WTC11 (cell line): ENCODE measurements around the gene INHA. TPM values are rescaled to one million over a fixed set of nuclear protein-coding genes. Genes with fewer than 3 reads are reported as not detected.
A peak's percentile ranks its signal among the peaks of the same experiment; 100 is the strongest.

Source experiments
- ATAC-seq: fragments of 200-7000 bp; cut with Tn5 transposase; 2 replicates; pipeline ENCODE4 v1.10.0; 2021; ENCODE audit warnings: mild to moderate bottlenecking, moderate library complexity
- CTCF ChIA-PET: fragments of 300-600 bp; sonication (Branson Sonifier 250); formaldehyde crosslinking; loops from one replicate; lab custom pipeline; 2021; ENCODE audit warnings: antibody characterized with exemption; lab: Charles Lee
- POLR2A ChIA-PET: fragments of 350-600 bp; sonication (Branson Sonifier 250); formaldehyde crosslinking; loops from one replicate; lab custom pipeline; 2021; ENCODE audit warnings: antibody characterized with exemption; lab: Charles Lee
- DNase-seq: peaks from one replicate; pipeline ENCODE4 v3.0.0; 2021; ENCODE audit warnings: low spot score
- H3K27ac Mint-ChIP-seq: 2 replicates; pipeline ENCODE4 v1.8.0; 2021; ENCODE audit warnings: mixed read lengths
- H3K27me3 Mint-ChIP-seq: 2 replicates; pipeline ENCODE4 v1.8.0; 2021; ENCODE audit warnings: low read depth, mild to moderate bottlenecking, moderate library complexity, mixed read lengths
- H3K36me3 Mint-ChIP-seq: 2 replicates; pipeline ENCODE4 v1.8.0; 2021; ENCODE audit warnings: mixed read lengths
- H3K4me1 Mint-ChIP-seq: 2 replicates; pipeline ENCODE4 v1.8.0; 2022; ENCODE audit warnings: mixed read lengths
- H3K4me3 Mint-ChIP-seq: 2 replicates; pipeline ENCODE4 v1.8.0; 2021; ENCODE audit warnings: mild to moderate bottlenecking, moderate library complexity, mixed read lengths
- H3K9me3 Mint-ChIP-seq: 2 replicates; pipeline ENCODE4 v1.8.0; 2021; ENCODE audit warnings: mixed read lengths
- AR ChIP-seq: fragments of 250-450 bp; sonication (Bioruptor Pico); IDR thresholded peaks from 2 replicates; pipeline ENCODE4 v1.9.0; 2021; ENCODE audit warnings: mild to moderate bottlenecking
- ATF2 ChIP-seq: sonication (generic); formaldehyde crosslinking; IDR thresholded peaks from 2 replicates; pipeline ENCODE4 v1.8.1; 2022; ENCODE audit warnings: low read depth, missing genetic modification reagents, borderline replicate concordance
- CTCF ChIP-seq: fragments of 200-600 bp; IDR thresholded peaks from 2 replicates; pipeline ENCODE4 v1.8.0; 2022; ENCODE audit warnings: antibody characterized with exemption
- ELF4 ChIP-seq: sonication (generic); formaldehyde crosslinking; IDR thresholded peaks from 2 replicates; pipeline ENCODE4 v1.8.1; 2022; ENCODE audit warnings: low read depth, mild to moderate bottlenecking, moderate library complexity, missing genetic modification reagents
- ESRRA ChIP-seq: sonication (generic); formaldehyde crosslinking; IDR thresholded peaks from 2 replicates; pipeline ENCODE4 v1.8.1; 2022; ENCODE audit warnings: mild to moderate bottlenecking, missing genetic modification reagents, borderline replicate concordance
- FOXK1 ChIP-seq: sonication (generic); formaldehyde crosslinking; IDR thresholded peaks from 2 replicates; pipeline ENCODE4 v1.8.0; 2022; ENCODE audit warnings: mild to moderate bottlenecking, moderate library complexity, missing genetic modification reagents
- GABPB1 ChIP-seq: sonication (generic); formaldehyde crosslinking; IDR thresholded peaks from 2 replicates; pipeline ENCODE4 v1.8.1; 2023; ENCODE audit warnings: mild to moderate bottlenecking, missing genetic modification reagents
- GRHL2 ChIP-seq: fragments of 250-450 bp; sonication (Bioruptor Pico); IDR thresholded peaks from 2 replicates; pipeline ENCODE4 v1.8.0; 2022; ENCODE audit warnings: mild to moderate bottlenecking, moderate library complexity; ENCODE audit not compliant: insufficient replicate concordance, severe bottlenecking
- GTF2I ChIP-seq: fragments of 250-450 bp; sonication (Bioruptor Pico); conservative IDR thresholded peaks from 2 replicates; pipeline ENCODE4 v1.4.0; 2021; ENCODE audit warnings: mild to moderate bottlenecking
- NR1H2 ChIP-seq: sonication (generic); formaldehyde crosslinking; IDR thresholded peaks from 2 replicates; pipeline ENCODE4 v1.9.0; 2021; ENCODE audit warnings: mild to moderate bottlenecking, moderate library complexity, missing genetic modification reagents
- PRRX2 ChIP-seq: fragments of 250-450 bp; sonication (Bioruptor Pico); IDR thresholded peaks from 2 replicates; pipeline ENCODE4 v1.8.0; 2021; ENCODE audit warnings: mild to moderate bottlenecking
- RORB ChIP-seq: fragments of 250-450 bp; sonication (Bioruptor Pico); IDR thresholded peaks from 2 replicates; pipeline ENCODE4 v1.9.0; 2021; ENCODE audit warnings: mild to moderate bottlenecking
- TCF7 ChIP-seq: sonication (generic); formaldehyde crosslinking; IDR thresholded peaks from 2 replicates; pipeline ENCODE4 v1.8.0; 2022; ENCODE audit warnings: mild to moderate bottlenecking, low read depth, missing genetic modification reagents, moderate library complexity
- TP53 ChIP-seq: sonication (generic); formaldehyde crosslinking; IDR thresholded peaks from 2 replicates; pipeline ENCODE4 v1.8.1; 2023; ENCODE audit warnings: mild to moderate bottlenecking, missing genetic modification reagents
- USF2 ChIP-seq: sonication (generic); formaldehyde crosslinking; IDR thresholded peaks from 2 replicates; pipeline ENCODE4 v1.8.1; 2023; ENCODE audit warnings: mild to moderate bottlenecking, missing genetic modification reagents, moderate library complexity
- ZBTB43 ChIP-seq: sonication (generic); formaldehyde crosslinking; IDR thresholded peaks from 2 replicates; pipeline ENCODE4 v1.8.1; 2023; ENCODE audit warnings: mild to moderate bottlenecking, missing genetic modification reagents
- ZNF121 ChIP-seq: sonication (generic); formaldehyde crosslinking; IDR thresholded peaks from 2 replicates; pipeline ENCODE4 v1.8.0; 2023; ENCODE audit warnings: missing genetic modification reagents
- ZNF138 ChIP-seq: sonication (generic); formaldehyde crosslinking; conservative IDR thresholded peaks from 2 replicates; pipeline ENCODE4 v1.8.1; 2022; ENCODE audit warnings: mild to moderate bottlenecking, moderate library complexity, missing genetic modification reagents
- ZNF219 ChIP-seq: sonication (generic); formaldehyde crosslinking; IDR thresholded peaks from 2 replicates; pipeline ENCODE4 v1.8.0; 2023; ENCODE audit warnings: missing genetic modification reagents, mild to moderate bottlenecking, borderline replicate concordance
- ZNF232 ChIP-seq: sonication (generic); formaldehyde crosslinking; IDR thresholded peaks from 2 replicates; pipeline ENCODE4 v1.8.0; 2022; ENCODE audit warnings: mild to moderate bottlenecking, missing genetic modification reagents
- ZNF396 ChIP-seq: fragments of 250-450 bp; sonication (Bioruptor Pico); IDR thresholded peaks from 2 replicates; pipeline ENCODE4 v1.8.0; 2021; ENCODE audit warnings: mild to moderate bottlenecking, moderate library complexity, borderline replicate concordance
- ZNF671 ChIP-seq: fragments of 250-450 bp; sonication (Bioruptor Pico); IDR thresholded peaks from 2 replicates; pipeline ENCODE4 v1.8.0; 2021; ENCODE audit warnings: mild to moderate bottlenecking
- total RNA-seq: library from RNA; stranded (reverse); gene quantifications from 3 replicates; pipeline ENCODE4 v1.2.3, GENCODE V29; 2021

The INHA gene
- total RNA-seq, 1 experiment from 2014 or later, result 1.4 TPM

GRCh38 chr2:219611306-219611705 lies 39.2 kb downstream of the INHA start:
- ChIA-PET POLR2A (no interaction called here), CTCF (no interaction called here)

GRCh38 chr2:219611866-219612576 lies 39.9 kb downstream of the INHA start:
- DNase-seq, result no peak
- no peak for ATAC-seq
- CTCF ChIA-PET, result no interaction called here
- POLR2A ChIA-PET, result no interaction called here
- Mint-ChIP-seq H3K27ac (peak overlapping the region; percentile 89; the same call in 1 of the 2 replicates), H3K4me3 (no peak overlapping the region)
- TF ChIP-seq USF2 (CRISPR knock-in tag) (no peak), ZNF219 (CRISPR knock-in tag) (no peak), ZNF138 (CRISPR knock-in tag) (no peak), RORB (CRISPR knock-in tag) (no peak), GABPB1 (CRISPR knock-in tag) (no peak), NR1H2 (CRISPR knock-in tag) (no peak), ZNF671 (CRISPR knock-in tag) (no peak), ATF2 (no peak), ZNF121 (CRISPR knock-in tag) (no peak), ZBTB43 (CRISPR knock-in tag) (no peak), TP53 (no peak), ZNF232 (CRISPR knock-in tag) (no peak), PRRX2 (CRISPR knock-in tag) (no peak), CTCF (no peak), GTF2I (no peak), TCF7 (CRISPR knock-in tag) (no peak)
- TF ChIP-seq, all 79 proteins: peak for 0
- Mint-ChIP-seq H3K27me3 (no peaks in the 10 kb centered on the region), H3K9me3 (no peaks in the 10 kb centered on the region), H3K4me1 (no peaks in the 10 kb centered on the region), H3K36me3 (peaks cover 14% of the 10 kb centered on the region)

More at GRCh38 chr2:219611306-219611705, 39.2 kb downstream of the INHA start:
- Mint-ChIP-seq H3K27me3 (no peaks in the 10 kb centered on the region), H3K4me3 (no peak overlapping the region), H3K27ac (no peak overlapping the region; the same call in 1 of the 2 replicates), H3K9me3 (no peaks in the 10 kb centered on the region), H3K36me3 (peaks cover 16% of the 10 kb centered on the region), H3K4me1 (no peaks in the 10 kb centered on the region)
- ATAC-seq, result no peak
- TF ChIP-seq ELF4 (CRISPR knock-in tag) (no peak), ESRRA (CRISPR knock-in tag) (no peak), AR (CRISPR knock-in tag) (no peak), ZNF138 (CRISPR knock-in tag) (no peak), GRHL2 (CRISPR knock-in tag) (no peak), FOXK1 (CRISPR knock-in tag) (no peak), ZNF396 (no peak)
- DNase-seq, result no peak
